ENCODE measurements around the gene TMA7.

The TMA7 gene

DNA sequence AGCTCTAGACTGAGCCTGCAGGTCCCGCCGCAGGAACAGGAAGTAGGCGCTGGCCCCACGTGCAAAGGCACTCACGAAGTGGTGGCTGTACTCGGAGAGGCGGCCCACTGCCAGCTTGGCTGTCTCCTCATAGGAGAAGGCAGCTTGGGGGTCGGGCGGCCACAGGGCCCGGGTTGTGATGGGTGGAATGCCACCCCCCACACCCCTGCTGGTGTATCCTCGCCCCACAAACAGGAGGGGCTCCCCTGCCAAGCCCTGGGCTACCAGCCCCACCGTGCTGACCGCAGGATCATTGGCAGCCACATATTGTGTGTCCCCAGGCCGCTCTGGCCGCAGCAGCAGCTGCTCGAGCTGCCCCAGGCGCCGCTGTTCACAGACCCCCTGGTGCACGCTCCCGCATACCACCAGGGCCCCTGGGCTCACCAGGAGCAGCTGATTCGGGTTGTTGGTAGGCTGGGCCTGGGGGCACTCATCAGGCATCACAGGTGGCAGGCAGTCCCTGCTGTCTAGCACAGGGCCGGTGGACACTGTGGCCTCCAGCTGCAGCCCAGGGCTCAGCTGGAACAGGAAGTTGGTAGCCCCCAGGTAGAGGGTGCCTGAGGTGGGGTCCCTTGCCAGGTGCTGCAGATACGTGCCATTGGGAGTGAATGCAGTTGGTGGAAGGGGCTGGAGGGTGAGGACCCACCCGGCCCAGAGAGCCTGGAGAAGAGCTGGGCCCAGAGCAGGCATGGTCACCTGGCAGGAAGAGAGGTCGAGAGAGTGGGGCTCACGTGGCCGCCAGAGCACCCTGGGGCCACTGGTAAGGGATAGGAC lies 16.0 kb upstream of the TMA7 start:
- FAIRE-seq: no peak

- no peak for FAIRE-seq
Measured at GRCh38 chr3:48425281-48425812, 14.7 kb upstream of the TMA7 start.

- no peak for FAIRE-seq
Measured at GRCh38 chr3:48426401-48426909, 13.6 kb upstream of the TMA7 start.

DNA sequence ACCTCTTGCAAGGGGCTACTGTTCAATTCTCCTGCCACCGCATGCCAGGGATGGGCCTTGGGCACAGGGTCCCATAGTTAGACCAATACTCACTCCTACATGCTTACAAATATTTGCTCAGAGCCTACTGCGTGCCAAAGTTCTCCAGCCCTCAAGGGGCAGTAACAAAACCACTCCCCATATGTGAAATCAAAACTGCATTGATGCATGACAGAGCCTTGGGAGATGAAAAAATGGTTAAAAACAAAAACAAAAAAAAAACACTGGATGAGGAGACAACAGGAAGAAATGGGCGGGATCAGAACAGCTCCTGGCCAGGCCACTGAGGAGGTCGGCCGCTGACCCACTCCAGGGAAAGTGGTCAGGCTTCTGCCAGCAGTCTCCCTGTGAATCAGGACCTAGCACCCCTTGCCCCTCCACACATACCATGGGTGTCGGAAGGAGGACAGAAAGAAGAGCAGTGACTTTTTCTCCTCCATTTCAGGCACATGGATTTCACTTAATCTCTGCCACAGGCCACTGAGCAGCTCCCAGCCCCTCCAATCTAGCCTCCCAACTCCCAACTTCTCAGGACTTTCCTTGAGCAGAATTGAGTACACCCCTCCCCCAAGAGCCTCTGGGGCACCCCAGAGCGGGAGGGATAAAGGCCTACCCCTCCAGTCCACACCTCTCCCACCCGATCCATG lies 13.0 kb upstream of the TMA7 start:
- FAIRE-seq: no peak

DNA sequence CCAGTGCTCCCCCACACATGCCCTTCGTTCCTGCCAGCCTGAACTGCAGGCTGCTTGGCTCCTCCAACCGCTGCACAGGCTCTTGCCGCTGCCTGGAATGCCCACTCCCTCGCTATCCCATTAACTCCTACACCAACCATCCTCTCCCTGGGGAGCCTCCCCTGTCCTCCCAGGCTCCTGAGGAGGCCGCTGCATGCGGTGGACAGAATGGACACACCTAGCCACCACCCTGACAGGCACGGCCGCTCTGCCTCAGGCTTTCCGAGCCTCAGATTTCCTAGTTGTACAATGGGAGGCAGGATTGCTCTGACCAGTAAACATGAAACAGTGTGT lies 12.5 kb upstream of the TMA7 start:
- FAIRE-seq: no peak

GRCh38 chr3:48428088-48428571 lies 11.9 kb upstream of the TMA7 start:
- no peak for FAIRE-seq

DNA sequence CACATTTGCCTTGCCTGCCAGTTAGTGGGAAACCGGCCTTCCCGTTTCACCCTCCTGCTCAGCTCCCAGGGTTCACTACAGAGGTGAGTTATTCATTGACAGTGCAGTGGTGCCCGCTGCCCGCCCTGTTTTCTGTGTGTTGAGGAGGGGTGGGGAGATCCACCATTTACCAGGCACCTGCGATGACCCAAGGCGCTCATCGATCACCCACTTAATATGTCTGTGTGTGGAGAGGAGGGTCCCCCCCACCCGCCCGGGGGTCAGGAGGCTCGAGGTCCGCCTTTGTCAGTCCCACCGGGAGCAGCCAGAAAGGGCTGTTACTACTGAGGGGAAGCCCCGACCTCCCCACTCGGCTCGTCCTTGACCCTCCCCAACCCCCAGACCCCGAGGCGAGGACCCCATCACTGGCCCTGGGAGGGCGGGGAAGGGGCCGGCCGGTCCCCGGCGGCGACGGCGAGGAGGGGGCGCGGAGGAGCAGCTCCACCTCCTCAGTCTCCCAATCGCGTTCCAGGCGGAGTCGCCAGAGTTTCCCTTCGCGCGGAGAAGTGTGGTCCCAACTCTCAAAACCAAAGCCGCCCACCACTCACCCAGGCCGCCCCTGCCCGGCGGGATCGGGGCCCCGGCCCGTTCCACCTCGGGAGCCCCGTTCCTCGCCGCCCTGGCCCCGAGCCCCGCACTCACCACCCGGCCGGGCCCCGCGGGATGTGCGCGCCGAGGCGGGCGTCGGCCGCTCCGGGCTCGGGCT lies 11.3 kb upstream of the TMA7 start:
- no peak for FAIRE-seq

- FAIRE-seq: no peak
Measured at GRCh38 chr3:48429317-48429959, 10.6 kb upstream of the TMA7 start.

- no peak for FAIRE-seq
Measured at GRCh38 chr3:48429960-48430707, 9.9 kb upstream of the TMA7 start, which contains the start of gene PLXNB1. PLXNB1 (minus strand) TSS chr3:48430086; CDS start chr3:48424611, 5,475 bp downstream.

GRCh38 chr3:48430708-48431101 lies 9.4 kb upstream of the TMA7 start:
- FAIRE-seq: no peak

- no peak for FAIRE-seq
Measured at GRCh38 chr3:48431224-48432029, 8.6 kb upstream of the TMA7 start.

GRCh38 chr3:48432411-48433371 lies 7.4 kb upstream of the TMA7 start:
- no peak for FAIRE-seq

GRCh38 chr3:48433472-48434118 lies 6.5 kb upstream of the TMA7 start:
- no peak for FAIRE-seq

- no peak for FAIRE-seq
Measured at GRCh38 chr3:48434591-48435222, 5.3 kb upstream of the TMA7 start.

DNA sequence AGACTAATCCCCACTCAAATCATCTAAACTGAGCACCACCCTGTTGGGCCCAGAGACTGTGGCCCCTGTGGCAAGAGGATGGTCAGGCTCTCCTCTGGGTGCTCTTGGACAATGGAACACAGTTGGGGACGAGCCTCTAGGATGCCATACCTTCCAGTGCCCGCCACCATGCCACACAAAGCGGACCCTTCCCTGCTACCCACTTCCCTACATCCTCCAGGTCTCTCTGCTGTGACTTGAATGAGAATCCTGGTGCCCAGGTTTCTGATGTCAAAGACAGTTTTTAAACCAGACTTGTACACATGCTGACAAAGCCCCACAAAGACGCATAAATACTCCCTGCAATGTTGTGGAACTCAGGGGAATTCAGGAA lies 4.8 kb upstream of the TMA7 start:
- FAIRE-seq: no peak

DNA sequence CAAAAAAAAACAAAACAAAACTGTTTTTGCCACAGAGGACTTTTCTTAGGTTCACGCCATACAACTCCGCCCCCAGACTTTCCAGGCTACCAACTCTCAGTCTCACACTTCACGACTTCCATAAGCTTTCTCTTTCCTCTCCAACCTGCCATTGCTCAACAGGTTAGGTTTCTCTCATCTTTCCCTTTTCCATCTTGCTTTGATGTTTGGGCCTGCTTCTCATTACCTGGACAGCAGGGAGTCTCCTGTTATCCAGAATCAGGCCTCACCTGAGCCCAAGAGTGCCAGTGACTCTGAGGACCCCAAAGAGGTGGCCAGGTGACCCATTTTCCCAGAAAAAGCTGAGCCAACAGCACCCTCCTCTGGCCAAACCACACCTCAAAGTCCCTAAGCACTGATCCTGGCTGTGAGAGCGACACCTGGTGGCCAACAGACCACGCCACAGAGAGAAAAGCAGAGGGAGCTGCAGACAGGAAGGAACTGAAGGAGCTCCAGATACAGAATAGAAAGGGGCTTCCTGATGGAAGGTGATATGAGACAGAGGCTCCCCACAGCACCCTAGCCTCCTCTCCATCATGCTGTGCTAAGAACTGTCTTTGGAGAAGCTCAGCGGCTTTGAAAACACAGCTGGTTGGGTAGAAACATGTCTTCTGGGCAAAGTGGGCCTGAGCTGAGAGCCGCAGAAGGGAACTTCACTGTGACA lies 4.1 kb upstream of the TMA7 start:
- FAIRE-seq: peak; percentile 84

DNA sequence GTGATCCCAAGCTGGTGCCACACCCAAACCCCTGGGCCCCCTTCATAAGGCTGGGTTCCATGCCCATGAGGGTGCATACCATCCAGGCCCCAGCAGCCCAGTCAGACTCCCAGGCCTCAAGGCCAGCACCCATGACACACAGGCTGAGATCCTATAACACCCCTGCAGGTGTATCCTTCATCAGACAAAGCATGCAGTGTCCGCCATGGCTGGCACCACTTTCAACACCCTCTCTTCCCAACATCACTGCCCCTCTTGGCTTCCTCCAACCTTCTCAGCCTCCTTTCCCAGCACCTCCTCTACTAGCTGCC lies 3.6 kb upstream of the TMA7 start:
- FAIRE-seq: no peak

DNA sequence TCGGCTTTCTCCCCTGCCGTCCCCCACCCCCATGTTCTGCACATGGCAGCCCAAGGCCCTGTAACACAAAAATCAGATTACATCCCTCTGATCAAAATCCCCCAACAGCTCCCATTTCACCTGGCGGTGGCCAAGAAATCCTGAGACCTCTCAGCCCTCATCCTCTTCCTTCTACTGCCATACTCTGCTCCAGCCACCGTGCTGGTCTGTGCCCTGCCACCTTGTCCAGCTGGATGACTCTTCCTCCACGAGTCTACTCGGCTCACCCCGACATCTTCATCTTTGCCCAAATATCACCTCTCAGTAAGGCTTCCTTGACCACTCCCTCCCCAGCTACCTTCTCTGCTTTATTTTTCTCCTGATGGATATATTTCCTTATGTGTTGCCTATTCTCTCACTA lies 3.2 kb upstream of the TMA7 start:
- no peak for FAIRE-seq
